Left lung (tissue), 10 donors: ENCODE results near the gene MDM4. TPM values are rescaled to one million over a fixed set of nuclear protein-coding genes. Genes with fewer than 3 reads are reported as not detected.

Source experiments
- ATAC-seq: fragments of 200-7000 bp; cut with Tn5 transposase; one replicate; pipeline ENCODE4 v1.9.1; 2020; ENCODE audit warnings: moderate library complexity
- DNase-seq, 4 donors: peaks; one replicate each; pipeline ENCODE4 v3.0.0-alpha.2; 2013 to 2020
- H3K27ac ChIP-seq, 2 donors: fragments of 200-600 bp; sonication (generic) in 1 of 2; one replicate each; pipeline versions ENCODE4 v1.5.0 to v1.8.0; 2020 to 2021
- H3K27me3 ChIP-seq, 2 donors: fragments of 200-600 bp; sonication (generic) in 1 of 2; one replicate each; pipeline versions ENCODE4 v1.5.0 to v1.8.0; 2020 to 2021
- H3K36me3 ChIP-seq, 2 donors: fragments of 200-600 bp; sonication (generic) in 1 of 2; one replicate each; pipeline versions ENCODE4 v1.5.0 to v1.8.0; 2020 to 2021
- H3K4me1 ChIP-seq, 2 donors: fragments of 200-600 bp; one replicate each; pipeline ENCODE4 v1.8.0; 2021
- H3K4me3 ChIP-seq, 2 donors: fragments of 200-600 bp; sonication (generic) in 1 of 2; one replicate each; pipeline versions ENCODE4 v1.5.0 to v1.8.0; 2020 to 2021; ENCODE audit warnings: mild to moderate bottlenecking in 1 of 2
- H3K9me3 ChIP-seq, 2 donors: fragments of 200-600 bp; sonication (generic) in 1 of 2; one replicate each; pipeline versions ENCODE4 v1.5.0 to v1.8.0; 2020 to 2021
- intact Hi-C, 2 donors: fragments of 100-400 bp; cut with DNase I; formaldehyde crosslinking; loops; one replicate each; pipeline versions ENCODE4 v1.11.2 to v1.14.2; 2022
- polyA plus RNA-seq, 6 donors: library from polyadenylated mRNA; unstranded; fragments of 120-200 nt; gene quantifications; one replicate each; pipeline ENCODE4 v1.2.1, GENCODE V29; 2013; ENCODE audit not compliant: insufficient read length in 6 of 6
- total RNA-seq, 2 donors: library from RNA; stranded (reverse); fragmentation: NEBNext Ultra II Directional; extraction: Animal tissue kit (Norgen Biotek cat#: 25700); gene quantifications; one replicate each; pipeline ENCODE4 v1.2.1, GENCODE V29; 2021
- TF ChIP-seq, protein P1 (sequence below), 2 donors: fragments of 200-600 bp; sonication (generic) in 1 of 2; IDR thresholded peaks; one replicate each; pipeline versions ENCODE4 v1.5.0 to v1.8.0; 2021; ENCODE audit warnings: antibody characterized with exemption in 2 of 2
- donor health status: DM: no; HTN: yes; CAD: no.
- donor health status: DM: no; HTN: no; CAD: no.

The MDM4 gene
- total and polyA plus RNA-seq, 8 donors: 46.7 to 93.0 (median 77.9) TPM

DNA sequence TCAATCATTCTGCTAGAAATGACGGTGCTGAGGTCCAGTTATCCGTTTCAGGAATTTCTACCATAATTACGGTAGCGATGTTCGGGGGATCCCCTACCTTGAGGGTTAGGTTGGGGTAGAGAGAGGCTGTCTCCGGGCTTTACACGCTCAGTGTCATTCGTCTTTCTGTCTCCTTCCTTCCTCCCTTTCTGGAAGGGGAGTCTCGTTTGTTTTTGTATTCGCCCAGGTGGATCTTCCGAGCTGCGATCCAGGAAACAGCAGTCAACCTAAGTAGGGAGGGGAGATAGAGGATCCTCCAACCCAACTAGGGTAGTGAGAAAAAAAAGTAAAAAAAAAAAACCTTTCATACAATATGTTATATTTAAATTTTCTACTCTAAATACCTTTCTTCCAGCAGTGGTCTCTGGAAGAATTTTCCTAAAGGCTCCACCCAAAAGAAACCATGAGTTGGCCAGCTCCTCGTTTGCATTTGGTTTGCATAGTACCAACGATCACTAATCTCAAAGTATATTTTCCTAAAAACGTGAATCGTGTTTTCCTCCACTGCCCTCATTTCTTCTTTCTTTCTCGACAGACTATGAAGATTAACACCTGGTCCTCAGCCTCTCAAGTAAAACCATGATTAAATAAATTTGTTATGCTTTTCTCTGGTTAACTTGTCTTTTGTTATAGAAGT is 21.0 kb upstream of the MDM4 start:
- H3K4me1 ChIP-seq: peaks cover 14 to 43% of the 10 kb centered on the region in 2 donors
- ATAC-seq (no peak), DNase-seq (no peak)
- no peaks in the 10 kb centered on the region for H3K36me3 ChIP-seq
- H3K27me3 ChIP-seq: peaks cover 0 to 23% of the 10 kb centered on the region in 2 donors
- H3K27ac ChIP-seq: peak overlapping the region; percentile 86 to 93
- H3K4me3 ChIP-seq: peak overlapping the region; percentile 68 to 77
- TF ChIP-seq, protein P1, sequence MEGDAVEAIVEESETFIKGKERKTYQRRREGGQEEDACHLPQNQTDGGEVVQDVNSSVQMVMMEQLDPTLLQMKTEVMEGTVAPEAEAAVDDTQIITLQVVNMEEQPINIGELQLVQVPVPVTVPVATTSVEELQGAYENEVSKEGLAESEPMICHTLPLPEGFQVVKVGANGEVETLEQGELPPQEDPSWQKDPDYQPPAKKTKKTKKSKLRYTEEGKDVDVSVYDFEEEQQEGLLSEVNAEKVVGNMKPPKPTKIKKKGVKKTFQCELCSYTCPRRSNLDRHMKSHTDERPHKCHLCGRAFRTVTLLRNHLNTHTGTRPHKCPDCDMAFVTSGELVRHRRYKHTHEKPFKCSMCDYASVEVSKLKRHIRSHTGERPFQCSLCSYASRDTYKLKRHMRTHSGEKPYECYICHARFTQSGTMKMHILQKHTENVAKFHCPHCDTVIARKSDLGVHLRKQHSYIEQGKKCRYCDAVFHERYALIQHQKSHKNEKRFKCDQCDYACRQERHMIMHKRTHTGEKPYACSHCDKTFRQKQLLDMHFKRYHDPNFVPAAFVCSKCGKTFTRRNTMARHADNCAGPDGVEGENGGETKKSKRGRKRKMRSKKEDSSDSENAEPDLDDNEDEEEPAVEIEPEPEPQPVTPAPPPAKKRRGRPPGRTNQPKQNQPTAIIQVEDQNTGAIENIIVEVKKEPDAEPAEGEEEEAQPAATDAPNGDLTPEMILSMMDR (IDR thresholded peaks at IDR 0.05): no peak
- no peaks in the 10 kb centered on the region for H3K9me3 ChIP-seq
- intact Hi-C loops: no loop called here

DNA sequence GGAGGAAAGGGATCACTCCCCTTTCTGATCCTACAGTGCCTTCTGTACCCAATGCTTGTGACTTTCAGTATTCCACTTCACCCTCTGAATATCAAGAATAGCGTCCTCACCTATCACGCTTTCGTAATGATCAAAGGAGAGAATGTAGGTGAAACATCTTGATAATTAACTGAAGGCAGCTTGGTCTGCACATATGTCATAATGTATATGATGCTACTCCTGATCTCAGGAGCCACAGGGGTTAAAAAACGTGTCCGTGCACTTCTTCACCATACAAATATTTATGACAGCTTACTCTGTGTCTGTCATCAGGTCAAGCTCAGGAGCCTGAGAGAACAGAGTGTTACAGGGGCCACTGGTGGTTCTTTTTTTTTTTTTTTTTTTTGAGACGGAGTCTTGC is 20.4 kb upstream of the MDM4 start:
- Histone ChIP-seq H3K4me3 (no peak overlapping the region), H3K9me3 (no peaks in the 10 kb centered on the region), H3K27ac (no peak overlapping the region), H3K36me3 (no peaks in the 10 kb centered on the region), H3K27me3 (peaks cover 0 to 23% of the 10 kb centered on the region in 2 donors), H3K4me1 (peaks cover 14 to 39% of the 10 kb centered on the region in 2 donors)
- DNase-seq (no peak), ATAC-seq (no peak)
- intact Hi-C loops: no loop called here
- TF ChIP-seq, protein P1 (IDR thresholded peaks at IDR 0.05): no peak

DNA sequence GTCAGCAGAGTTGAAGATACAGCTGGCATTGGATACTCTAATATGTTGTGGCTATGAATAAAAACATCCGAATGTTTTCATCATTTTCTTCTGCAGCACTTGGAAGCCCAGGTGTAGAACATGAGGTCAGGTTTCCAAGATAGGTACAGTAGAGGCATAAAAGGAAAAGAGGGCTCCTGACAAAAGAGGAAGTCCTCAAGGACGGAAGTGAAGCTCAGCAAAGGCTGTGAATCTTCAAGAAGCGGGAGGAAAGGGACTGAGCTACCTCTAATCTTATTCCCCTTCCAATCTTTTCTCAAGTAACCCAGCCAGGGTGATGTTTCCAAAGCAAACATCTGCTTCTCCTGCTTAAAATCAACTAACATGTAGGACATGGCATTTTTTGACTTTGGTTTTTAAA is 17.2 kb upstream of the MDM4 start:
- peaks cover 0 to 18% of the 10 kb centered on the region in 2 donors for H3K27me3 ChIP-seq
- H3K9me3 ChIP-seq: no peaks in the 10 kb centered on the region
- no peak overlapping the region for H3K4me3 ChIP-seq
- H3K36me3 ChIP-seq: no peaks in the 10 kb centered on the region
- peaks cover 5 to 28% of the 10 kb centered on the region in 2 donors for H3K4me1 ChIP-seq
- TF ChIP-seq, protein P1 (IDR thresholded peaks at IDR 0.05): no peak
- no peak overlapping the region for H3K27ac ChIP-seq
- intact Hi-C loops: no loop called here
- ATAC-seq (no peak), DNase-seq (no peak)

DNA sequence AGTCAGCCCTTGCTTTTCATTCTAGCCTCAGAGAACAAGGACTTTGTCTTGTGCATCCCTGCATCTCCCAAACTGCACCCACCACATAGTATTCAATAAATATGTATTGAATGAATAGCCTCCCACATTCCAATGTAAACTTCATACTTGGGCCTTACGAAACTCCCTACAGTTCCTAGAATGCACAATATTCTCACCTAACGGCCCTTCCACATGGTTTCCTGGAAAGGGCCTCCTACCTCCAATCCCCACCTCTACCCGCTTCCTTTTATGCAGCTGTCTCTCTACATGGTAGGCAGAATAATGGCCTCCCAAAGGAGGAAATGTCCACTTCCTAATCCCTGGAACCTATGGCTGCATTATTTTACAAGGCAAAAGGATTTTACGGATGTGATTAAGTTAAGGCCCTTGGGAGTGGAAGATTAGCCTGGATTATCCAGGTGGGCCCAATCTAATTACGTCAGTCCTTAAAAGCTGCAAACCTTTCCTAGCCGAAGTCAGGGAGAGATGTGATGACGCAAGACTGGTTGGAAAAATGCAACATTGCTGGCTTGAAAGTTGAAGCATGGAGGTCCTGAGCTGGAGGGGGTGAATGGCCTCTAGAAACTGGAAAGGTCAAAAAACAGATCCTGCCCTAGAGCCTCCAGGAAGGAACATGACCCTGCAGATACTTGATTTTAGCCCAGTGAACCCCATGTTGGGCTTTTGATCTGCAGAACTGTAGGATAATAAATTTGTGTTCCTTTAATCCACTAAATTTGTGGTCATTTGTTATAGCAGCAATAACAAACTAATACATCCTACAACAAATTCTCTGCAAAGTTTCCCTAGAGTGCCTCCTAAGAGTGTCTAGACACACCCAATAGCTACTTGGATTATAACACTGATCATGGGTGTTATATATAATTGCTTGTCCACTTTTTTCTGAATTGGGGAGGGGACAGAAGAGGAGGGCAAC is 16.4 kb upstream of the MDM4 start:
- peaks cover 5 to 28% of the 10 kb centered on the region in 2 donors for H3K4me1 ChIP-seq
- no peaks in the 10 kb centered on the region for H3K36me3 ChIP-seq
- H3K9me3 ChIP-seq: no peaks in the 10 kb centered on the region
- H3K27ac ChIP-seq: no peak overlapping the region
- ATAC-seq (no peak), DNase-seq (no peak)
- no peak overlapping the region for H3K4me3 ChIP-seq
- peaks cover 0 to 10% of the 10 kb centered on the region in 2 donors for H3K27me3 ChIP-seq
- TF ChIP-seq, protein P1 (IDR thresholded peaks at IDR 0.05): no peak
- intact Hi-C loops: loop anchor here (5.0 to 10.0 kb wide), 3 partner anchors 52 to 67 kb away; no protein-coding TSS in a partner anchor

DNA sequence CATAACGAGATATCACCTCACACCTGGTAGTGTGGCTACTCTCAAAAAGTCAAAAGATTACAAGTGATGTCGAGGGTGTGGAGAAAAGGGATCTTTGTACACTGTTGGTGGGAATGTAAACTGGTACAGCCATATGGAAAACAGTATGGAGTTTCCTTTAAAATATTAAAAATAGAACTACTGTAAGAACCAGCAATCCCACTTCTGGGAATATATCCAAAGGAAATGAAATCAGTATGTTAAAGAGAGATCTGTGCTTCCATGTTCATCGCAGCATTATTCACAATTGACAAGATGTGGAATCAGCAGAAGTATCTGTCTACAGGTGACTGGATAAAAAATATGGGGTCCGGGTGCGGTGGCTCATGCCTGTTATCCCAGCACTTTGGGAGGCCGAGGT is 14.0 kb upstream of the MDM4 start:
- Histone ChIP-seq H3K9me3 (no peaks in the 10 kb centered on the region), H3K4me3 (no peak overlapping the region), H3K27me3 (no peaks in the 10 kb centered on the region), H3K36me3 (no peaks in the 10 kb centered on the region), H3K27ac (no peak overlapping the region), H3K4me1 (peaks cover 0 to 22% of the 10 kb centered on the region in 2 donors)
- DNase-seq (no peak), ATAC-seq (no peak)
- intact Hi-C loops: loop anchor here (5.0 to 10.0 kb wide), 3 partner anchors 55 to 70 kb away; no protein-coding TSS in a partner anchor
- TF ChIP-seq, protein P1 (IDR thresholded peaks at IDR 0.05): no peak
